Measurements from ENCODE around the gene SERPINB8.
"Not testable (repeated sequence)": the region's sequence is repeated elsewhere in the genome, so short reads cannot be mapped to it uniquely, and the experiment has no call there.

SERPINB8 gene, protein sequence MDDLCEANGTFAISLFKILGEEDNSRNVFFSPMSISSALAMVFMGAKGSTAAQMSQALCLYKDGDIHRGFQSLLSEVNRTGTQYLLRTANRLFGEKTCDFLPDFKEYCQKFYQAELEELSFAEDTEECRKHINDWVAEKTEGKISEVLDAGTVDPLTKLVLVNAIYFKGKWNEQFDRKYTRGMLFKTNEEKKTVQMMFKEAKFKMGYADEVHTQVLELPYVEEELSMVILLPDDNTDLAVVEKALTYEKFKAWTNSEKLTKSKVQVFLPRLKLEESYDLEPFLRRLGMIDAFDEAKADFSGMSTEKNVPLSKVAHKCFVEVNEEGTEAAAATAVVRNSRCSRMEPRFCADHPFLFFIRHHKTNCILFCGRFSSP

DNA sequence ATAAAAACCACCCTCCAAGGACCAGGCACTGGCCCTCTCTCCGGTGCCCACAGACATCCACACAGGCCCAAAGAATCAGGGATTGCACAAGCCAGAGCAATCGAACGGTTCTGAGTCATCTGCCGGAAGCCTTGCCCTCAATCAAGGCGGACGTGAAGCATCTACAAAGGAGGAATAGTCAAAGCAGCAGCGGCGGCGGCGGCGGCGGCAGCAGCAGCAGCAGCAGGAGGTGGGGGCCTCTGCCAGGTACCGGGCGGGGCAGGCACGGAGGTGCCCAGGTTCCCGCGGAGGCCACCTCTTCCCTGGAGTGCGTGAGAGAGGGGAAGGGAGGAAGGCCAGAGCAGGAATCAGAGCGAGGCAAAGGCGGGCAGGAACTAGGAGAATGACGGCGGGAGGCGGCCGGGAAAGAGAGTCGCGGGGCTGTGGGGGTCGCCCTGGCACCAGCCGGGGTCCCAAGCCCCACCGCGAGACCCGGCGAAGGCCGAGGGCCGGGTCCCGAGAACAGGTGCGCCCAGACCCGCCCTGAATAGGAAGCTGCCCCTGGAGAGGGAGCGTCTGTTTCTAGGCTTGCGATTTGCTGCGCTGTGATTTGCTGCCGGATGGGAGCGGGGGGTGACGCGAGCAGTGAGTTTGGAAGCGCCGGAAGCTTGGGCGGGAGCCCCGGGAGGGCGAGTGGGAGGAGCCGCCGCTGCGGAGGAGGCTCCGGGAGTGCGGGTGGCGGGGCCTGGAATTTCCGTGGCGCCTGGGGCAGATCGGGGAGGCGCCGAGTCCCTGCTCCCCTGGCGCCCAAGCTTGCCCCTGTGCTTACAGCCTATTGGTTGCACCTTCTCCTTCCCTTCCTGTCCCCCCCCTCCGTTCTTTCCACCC, at the start of gene SERPINB8:
Gene SERPINB8, plus strand, starts transcription at position 140 of the 867 bp plus-strand sequence. CDS start 8,228 bp downstream, outside the sequence.
- H3K4me3 ChIP-seq (ENCODE audit: low read length) = peak within 1 kb of the TSS; percentile 89
- TF ChIP-seq, protein P1, sequence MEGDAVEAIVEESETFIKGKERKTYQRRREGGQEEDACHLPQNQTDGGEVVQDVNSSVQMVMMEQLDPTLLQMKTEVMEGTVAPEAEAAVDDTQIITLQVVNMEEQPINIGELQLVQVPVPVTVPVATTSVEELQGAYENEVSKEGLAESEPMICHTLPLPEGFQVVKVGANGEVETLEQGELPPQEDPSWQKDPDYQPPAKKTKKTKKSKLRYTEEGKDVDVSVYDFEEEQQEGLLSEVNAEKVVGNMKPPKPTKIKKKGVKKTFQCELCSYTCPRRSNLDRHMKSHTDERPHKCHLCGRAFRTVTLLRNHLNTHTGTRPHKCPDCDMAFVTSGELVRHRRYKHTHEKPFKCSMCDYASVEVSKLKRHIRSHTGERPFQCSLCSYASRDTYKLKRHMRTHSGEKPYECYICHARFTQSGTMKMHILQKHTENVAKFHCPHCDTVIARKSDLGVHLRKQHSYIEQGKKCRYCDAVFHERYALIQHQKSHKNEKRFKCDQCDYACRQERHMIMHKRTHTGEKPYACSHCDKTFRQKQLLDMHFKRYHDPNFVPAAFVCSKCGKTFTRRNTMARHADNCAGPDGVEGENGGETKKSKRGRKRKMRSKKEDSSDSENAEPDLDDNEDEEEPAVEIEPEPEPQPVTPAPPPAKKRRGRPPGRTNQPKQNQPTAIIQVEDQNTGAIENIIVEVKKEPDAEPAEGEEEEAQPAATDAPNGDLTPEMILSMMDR (conservative IDR thresholded peaks at IDR 0.05; ENCODE audit: low read length) = no peak
- peak; percentile 95 for DNase-seq (ENCODE audit: low read depth)

DNA sequence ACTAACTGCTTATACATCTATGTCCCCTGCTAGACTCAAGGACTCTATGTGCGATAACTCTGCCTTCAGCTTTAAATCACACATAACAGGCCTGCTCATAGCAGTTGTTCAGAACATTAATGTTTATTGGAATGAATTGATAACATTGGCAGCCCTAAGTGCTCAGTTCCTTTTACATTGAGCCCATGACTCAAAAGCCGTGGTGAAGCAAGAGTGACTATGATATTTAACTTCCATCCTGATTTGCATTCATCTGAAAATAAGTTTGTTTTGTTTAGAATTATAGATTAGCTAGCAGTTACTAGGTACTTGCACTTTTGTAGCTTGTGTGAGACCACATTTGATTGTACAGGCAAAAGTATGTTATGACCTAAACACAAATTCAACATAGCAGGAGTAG, 47.8 kb upstream of the SERPINB8 start:
- TF ChIP-seq, protein P1 (conservative IDR thresholded peaks at IDR 0.05; ENCODE audit: low read length) = no peak
- DNase-seq (ENCODE audit: low read depth) = no peak
- H3K4me3 ChIP-seq (ENCODE audit: low read length) = no peak overlapping the region

DNA sequence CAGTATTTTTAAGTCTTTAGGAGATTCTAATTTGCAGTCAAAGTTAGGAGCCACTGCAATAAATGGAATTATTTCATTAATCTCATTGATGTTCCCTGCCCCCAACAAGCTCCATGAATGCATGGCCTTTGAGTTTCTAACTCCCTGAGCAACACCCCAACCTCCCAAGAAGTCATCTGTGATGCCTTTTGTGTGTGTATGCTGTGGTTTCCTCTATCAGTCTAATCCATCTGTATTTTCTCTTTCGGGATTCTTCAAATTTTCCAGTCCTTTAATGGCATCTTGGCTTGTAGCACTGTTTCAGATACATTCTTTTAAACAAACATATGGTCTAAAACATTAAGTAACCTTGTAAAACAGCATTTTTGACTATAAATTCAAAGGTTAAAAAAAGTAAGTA, 45.3 kb upstream of the SERPINB8 start:
- H3K4me3 ChIP-seq (ENCODE audit: low read length) = no peak overlapping the region
- DNase-seq (ENCODE audit: low read depth) = peak; percentile 68
- TF ChIP-seq, protein P1 (conservative IDR thresholded peaks at IDR 0.05; ENCODE audit: low read length) = no peak

DNA sequence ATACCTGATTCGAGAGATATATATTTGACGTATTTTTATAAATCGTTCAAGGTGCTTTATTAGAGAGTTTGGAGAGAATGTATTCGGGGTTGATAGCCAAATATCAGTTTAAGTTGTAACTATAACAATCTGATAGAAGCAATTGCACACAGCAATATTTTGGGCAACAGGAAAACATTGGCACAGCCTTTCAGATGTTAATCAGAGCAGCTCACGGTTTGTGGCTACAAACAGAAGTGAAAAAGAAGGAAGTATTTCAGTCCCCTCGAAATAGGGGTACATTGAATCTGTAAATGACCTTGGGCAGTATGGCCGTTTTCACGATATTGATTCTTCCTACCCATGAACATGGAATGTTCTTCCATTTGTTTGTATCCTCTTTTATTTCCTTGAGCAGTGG, 41.5 kb upstream of the SERPINB8 start:
- TF ChIP-seq, protein P1 (conservative IDR thresholded peaks at IDR 0.05; ENCODE audit: low read length) = no peak
- no peak for DNase-seq (ENCODE audit: low read depth)
- no peak overlapping the region for H3K4me3 ChIP-seq (ENCODE audit: low read length)

DNA sequence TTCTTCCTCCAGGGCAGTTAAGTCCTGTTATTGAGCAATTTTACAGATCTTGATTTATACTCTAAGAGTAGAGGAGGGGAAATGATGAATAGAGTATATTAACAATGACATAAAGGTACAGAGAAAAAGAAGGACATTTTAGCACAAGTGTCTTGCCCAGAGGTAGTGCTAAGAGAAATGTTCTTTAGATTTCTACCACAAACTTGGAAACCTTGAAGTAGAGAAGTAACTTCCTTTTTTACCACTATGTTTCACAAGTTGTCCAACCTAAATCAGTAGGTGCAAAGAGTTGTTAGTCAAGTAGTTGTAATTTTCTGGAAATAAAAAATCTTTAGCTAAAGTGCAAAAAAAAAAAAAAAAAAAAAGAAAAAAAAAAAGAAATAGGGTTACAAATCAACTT, 40.5 kb upstream of the SERPINB8 start:
- not testable (repeated sequence) for DNase-seq (ENCODE audit: low read depth); H3K4me3 ChIP-seq (ENCODE audit: low read length)

DNA sequence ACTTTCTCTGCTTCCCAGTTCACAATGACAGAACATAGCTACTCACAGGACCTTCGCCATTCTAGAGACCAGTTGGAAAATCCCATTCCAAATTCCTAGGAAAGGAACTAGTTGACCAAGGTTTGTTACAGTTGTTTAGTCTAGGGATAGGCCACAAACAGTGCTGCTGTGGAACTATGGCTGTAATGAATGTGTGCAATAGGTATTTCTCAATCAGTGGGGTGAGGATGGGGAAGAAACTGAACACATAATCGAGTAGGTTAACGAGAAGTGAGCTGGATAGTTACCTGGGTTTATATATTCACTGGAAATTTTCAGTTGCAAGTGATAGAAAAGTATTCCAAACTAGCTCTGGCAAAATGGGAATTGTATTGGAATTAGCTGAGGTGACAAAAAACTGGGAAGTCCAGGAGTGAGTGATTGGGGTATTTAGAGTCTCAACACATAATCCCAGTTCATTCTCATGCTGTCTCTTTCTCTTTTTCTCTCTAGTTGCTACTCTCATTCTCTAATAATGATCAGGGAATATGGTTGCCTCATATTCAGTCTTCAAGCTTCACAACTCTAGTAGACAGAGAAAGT, 39.0 kb upstream of the SERPINB8 start:
- TF ChIP-seq, protein P1 (conservative IDR thresholded peaks at IDR 0.05; ENCODE audit: low read length) = no peak
- H3K4me3 ChIP-seq (ENCODE audit: low read length) = no peak overlapping the region
- DNase-seq (ENCODE audit: low read depth) = no peak

DNA sequence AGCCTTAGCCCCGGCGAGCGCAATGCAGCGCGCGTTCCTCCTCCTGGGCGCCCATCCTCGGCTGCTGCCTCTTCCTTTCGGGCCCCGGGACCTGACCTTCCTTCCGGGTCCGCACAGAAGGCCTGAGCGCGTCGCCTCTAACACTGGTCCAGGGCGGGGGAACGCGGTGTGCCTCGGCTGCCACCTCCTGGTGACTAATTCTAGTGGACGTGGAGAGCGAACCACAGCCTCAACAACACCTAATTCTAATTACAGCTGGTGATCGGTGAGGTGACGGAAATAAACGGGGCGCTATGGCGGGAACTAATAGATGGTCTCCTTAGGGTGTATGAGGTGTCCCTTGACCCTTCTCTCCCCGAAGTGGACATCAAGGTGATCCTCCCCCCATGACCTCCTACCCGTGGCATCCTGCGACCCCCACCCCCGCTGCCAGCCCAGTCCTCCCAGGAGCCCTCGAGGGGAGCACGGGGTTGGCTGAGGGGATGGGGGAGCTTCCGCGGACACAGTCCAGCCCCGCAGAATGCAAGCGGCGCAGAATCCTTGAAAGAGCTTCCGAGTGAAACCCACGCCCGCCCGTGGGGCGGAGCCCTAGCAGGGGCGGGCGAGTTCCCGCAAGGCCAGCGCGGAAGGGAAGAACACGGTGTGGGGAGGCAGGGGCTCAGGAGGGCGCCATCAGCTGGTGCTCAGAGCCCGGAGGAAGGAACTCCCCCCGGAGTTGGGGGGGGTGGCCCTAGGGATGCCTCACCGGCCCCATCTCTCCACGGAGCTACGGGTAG, 33.5 kb upstream of the SERPINB8 start:
- peak; percentile 72 for DNase-seq (ENCODE audit: low read depth)
- TF ChIP-seq, protein P1 (conservative IDR thresholded peaks at IDR 0.05; ENCODE audit: low read length) = peak; percentile 67
- peak overlapping the region; percentile 77 for H3K4me3 ChIP-seq (ENCODE audit: low read length)
